22Rv1 (cell line): ENCODE results near the gene PRAMEF2.
"Not testable (repeated sequence)": the region's sequence is repeated elsewhere in the genome, so short reads cannot be mapped to it uniquely, and the experiment has no call there.

Experiments
- H3K27ac ChIP-seq: fragments of 450-650 bp; 2 replicates; pipeline ENCODE4 v1.5.1; 2017
- ZFX ChIP-seq: fragments of 450-650 bp; IDR thresholded peaks from 2 replicates; pipeline ENCODE4 v1.6.1; 2017; ENCODE audit warnings: antibody characterized with exemption, borderline replicate concordance
- TF ChIP-seq, protein P1 (sequence below): fragments of 450-650 bp; IDR thresholded peaks from 2 replicates; pipeline ENCODE4 v1.5.1; 2017; ENCODE audit warnings: mild to moderate bottlenecking

PRAMEF2 gene, protein sequence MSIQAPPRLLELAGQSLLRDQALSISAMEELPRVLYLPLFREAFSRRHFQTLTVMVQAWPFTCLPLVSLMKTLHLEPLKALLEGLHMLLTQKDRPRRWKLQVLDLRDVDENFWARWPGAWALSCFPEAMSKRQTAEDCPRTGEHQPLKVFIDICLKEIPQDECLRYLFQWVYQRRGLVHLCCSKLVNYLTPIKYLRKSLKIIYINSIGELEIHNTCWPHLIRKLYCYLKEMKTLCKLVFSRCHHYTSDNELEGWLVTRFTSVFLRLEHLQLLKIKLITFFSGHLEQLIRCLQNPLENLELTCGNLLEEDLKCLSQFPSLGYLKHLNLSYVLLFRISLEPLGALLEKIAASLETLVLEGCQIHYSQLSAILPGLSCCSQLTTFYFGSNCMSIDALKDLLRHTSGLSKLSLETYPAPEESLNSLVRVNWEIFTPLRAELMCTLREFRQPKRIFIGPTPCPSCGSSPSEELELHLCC

DNA sequence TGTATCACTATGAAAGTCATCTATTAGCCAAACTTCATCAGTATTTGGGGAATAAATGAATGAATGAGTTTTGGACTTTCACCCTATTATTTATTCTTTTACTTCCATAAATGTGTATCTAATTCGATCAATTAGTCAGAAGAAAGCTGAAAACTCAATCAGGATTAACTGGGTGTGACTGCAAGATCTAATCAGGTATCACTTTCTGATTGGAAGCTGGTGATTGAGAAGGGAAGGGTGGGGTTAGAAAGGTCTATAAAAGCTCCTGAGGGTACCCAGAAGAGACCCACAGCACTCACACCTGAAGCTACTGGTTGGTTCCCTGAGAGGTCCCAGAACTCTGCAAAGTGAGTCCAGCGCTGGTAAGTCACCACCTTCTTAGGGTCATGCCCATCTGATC, at the start of gene PRAMEF2:
PRAMEF2 (plus strand) TSS at position 301 of the 400 bp plus-strand sequence. CDS start 1,924 bp downstream, outside the sequence.
- H3K27ac ChIP-seq: not testable (repeated sequence)

DNA sequence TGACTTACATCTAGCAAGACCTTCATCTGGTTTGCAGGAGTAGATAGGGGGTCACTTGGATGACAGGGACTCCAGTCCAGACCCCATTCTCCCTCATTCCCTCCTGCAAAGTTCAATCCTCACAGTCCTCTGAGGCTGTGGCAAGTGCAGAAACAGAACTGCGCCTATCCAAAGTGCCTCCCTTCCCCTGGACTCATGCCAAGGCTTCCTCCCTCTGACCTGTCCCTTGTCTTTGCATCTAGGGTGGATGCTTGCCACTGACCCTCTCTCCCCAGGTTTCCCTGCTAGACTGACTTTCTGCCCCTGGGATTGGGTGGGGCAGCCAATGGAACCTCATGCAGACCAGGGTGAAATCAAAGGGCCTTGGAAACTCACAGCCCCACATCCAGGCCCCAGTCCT, 47.0 kb upstream of the PRAMEF2 start:
- no peak overlapping the region for H3K27ac ChIP-seq
- TF ChIP-seq, protein P1, sequence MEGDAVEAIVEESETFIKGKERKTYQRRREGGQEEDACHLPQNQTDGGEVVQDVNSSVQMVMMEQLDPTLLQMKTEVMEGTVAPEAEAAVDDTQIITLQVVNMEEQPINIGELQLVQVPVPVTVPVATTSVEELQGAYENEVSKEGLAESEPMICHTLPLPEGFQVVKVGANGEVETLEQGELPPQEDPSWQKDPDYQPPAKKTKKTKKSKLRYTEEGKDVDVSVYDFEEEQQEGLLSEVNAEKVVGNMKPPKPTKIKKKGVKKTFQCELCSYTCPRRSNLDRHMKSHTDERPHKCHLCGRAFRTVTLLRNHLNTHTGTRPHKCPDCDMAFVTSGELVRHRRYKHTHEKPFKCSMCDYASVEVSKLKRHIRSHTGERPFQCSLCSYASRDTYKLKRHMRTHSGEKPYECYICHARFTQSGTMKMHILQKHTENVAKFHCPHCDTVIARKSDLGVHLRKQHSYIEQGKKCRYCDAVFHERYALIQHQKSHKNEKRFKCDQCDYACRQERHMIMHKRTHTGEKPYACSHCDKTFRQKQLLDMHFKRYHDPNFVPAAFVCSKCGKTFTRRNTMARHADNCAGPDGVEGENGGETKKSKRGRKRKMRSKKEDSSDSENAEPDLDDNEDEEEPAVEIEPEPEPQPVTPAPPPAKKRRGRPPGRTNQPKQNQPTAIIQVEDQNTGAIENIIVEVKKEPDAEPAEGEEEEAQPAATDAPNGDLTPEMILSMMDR: no peak
- TF ChIP-seq ZFX: no peak

DNA sequence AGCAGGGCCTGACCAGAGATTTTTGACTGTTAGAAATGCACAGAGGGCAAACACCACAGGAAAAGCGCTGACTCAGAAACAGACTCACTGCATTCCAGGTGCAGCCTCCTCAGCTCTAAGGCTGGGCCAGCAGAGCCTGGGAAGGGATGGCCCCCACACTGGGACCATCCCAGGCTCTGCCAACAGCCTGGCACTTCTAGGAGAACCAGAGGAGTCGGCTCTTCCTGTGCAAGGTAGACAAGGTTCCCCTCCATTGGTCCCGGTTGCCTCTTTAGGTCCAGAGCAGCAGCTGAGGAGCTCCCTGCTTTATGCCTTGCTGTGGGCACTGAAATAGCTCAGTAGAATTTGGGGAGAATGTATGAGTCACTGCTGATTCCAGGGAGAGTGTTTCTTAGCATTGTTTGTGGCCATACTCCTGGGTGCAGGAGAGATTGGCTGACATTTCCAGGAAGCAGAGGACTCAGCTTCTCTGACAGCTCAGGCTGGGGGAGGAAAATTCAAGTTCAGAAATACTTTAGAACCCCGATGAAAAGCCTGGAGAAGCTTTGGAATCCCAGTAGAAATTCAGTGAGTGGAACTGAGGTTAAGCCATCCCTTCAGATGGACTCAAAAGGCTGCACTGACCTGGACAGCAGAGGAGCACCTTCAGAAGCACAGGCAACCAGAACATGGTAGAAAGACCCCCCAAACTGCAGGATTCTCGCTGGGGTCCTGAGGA, 46.0 kb upstream of the PRAMEF2 start:
- TF ChIP-seq, protein P1: no peak
- TF ChIP-seq ZFX: no peak
- H3K27ac ChIP-seq: no peak overlapping the region

DNA sequence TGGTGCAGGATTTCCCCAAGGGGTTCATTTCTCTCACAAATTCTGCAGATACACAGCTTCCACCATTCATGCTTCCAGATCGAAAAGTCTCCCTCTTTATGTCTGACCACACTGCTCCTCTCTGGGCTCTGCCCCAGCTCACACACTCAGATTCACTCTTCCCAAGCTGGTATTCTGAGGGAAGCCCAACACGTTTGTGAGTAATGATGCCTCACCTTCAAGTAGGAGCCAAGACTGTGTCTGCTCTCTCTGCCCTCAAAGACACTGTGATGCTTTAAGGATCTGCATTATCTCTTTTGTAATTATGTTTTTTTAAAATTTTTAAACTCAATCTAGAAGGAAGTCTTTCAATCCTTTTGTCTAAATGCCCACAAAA, 45.5 kb upstream of the PRAMEF2 start:
- no peak overlapping the region for H3K27ac ChIP-seq
- no peak for TF ChIP-seq ZFX
- TF ChIP-seq, protein P1: no peak

DNA sequence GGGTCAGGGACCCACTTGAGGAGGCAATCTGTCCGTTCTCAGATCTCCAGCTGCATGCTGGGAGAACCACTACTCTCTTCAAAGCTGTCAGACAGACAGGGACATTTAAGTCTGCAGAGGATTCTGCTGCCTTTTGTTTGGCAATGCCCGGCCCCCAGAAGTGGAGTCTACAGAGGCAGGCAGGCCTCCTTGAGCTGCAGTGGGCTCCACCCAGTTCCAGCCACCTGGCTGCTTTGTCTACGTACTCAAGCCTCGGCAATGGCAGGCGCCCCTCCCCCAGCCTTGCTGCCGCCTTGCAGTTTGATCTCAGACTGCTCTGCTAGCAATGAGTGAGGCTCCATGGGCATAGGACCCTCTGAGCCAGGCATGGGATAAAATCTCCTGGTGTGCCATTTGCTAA, 37.8 kb upstream of the PRAMEF2 start:
- not testable (repeated sequence) for H3K27ac ChIP-seq

DNA sequence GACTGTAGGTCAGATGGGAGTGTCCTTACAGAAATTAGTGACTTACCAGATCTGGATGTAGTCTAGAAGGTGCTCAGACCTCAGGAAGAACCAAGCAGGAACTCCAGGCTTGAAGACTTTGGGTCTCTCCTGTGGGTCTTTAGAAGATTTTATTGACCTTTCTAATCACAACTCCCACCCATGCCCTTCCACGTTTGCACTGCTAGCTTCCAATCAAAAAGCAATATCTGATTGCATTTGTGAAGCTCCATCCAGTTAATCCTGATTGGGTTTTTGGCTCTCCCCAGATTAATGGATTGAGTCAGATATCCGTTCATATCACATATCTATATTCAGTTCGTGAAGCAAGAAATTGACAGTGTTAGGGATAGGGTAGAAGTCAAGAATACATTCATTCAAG, 25.6 kb upstream of the PRAMEF2 start, which contains the start of gene PRAMEF11:
PRAMEF11 (minus strand) TSS at position 101 of the 400 bp plus-strand sequence. CDS start 2,621 bp downstream, outside the sequence.
- not testable (repeated sequence) for H3K27ac ChIP-seq

DNA sequence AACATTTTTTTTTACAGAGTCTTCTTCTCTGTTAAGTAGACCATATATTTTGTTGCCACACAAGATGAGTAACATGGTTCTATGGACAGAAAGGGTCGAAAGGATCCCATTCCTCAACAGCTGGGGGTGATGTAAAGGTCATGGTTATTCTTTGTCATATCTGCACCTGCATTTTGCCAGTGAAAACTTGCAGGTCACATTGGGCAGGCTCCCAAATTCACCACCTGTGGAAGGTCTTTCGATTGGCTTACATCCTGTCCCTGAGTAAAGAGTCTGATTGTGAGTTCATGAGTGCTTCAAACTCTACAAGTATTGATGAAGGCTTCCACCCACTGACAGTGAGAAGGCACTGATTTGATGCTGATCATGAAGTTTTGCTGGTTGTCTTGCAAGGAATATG, 23.6 kb upstream of the PRAMEF2 start:
- H3K27ac ChIP-seq: not testable (repeated sequence)

DNA sequence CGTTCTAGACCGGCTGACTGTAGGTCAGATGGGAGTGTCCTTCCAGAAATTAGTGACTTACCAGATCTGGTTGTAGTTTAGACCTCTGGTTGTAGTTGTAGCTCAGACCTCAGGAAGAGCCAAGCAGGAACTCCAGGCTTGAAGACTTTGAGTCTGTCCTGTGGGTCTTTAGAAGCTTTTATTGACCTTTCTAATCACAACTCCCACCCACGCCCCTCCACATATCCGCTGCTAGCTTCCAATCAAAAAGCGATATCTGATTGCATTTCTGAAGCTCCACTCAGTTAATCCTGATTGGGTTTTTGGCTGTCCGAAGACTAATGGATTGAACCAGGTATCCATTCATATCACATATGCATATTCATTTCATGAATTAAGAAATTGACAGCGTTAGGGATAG, 8.3 kb upstream of the PRAMEF2 start, which contains the start of gene HNRNPCL1:
HNRNPCL1 (minus strand) TSS at position 101 of the 400 bp plus-strand sequence. CDS start 431 bp downstream, outside the sequence.
- H3K27ac ChIP-seq: not testable (repeated sequence)

DNA sequence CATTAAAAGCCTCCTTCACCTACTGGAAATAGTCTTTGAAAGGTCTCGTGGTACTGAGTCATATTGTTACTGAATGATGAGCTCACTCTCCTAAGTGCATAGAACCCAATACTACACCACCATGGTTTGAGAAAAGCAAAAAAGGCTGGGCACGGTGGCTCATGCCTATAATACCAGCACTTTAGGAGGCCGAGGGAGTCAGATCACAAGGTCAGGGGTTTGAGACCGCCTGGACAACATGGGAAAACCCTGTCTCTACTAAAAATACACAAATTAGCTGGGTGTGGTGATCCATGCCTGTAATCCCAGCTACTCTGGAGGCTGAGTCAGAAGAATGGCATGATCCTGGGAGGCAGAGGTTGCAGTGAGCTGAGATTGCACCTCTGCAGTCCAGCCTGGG, 5.1 kb upstream of the PRAMEF2 start:
- no peak for TF ChIP-seq ZFX
- TF ChIP-seq, protein P1: no peak
- H3K27ac ChIP-seq: no peak overlapping the region

DNA sequence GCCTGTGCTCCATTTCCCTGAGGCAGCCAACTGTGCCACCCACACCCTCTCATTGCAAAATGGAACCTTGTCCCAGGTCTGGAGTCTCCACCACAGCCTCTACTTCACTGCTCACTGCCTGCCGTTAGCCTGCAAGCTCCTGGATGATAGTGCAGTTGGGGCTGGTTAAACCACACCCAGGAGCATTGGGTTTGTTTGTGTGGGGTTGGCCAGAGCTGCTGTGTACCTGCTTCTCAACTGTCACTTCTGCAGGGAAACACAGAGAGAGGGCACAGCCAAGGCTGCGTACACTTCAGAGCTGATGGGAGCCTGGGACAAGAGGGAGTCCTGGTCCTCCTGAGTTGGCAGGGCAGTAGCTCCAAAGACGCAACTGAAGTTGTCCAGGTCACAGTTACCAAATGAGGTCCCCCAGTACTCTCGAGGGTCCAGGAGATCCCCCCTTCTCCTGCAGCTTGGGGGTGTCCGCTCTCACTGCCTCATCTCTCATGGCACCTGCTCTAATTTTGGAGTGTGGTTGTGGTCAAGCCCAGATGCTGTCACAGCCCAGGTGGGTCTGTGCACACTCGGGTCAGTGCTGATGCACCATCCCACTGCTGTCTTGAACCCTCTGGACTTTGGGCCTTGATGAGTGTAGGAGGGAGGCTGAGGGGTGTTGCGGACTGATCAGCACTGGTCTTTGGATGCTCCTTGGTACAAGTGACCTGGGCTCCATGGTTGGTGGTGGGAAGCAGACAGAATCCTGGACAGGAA, 6.4 kb downstream of the PRAMEF2 start:
- H3K27ac ChIP-seq: not testable (repeated sequence)

DNA sequence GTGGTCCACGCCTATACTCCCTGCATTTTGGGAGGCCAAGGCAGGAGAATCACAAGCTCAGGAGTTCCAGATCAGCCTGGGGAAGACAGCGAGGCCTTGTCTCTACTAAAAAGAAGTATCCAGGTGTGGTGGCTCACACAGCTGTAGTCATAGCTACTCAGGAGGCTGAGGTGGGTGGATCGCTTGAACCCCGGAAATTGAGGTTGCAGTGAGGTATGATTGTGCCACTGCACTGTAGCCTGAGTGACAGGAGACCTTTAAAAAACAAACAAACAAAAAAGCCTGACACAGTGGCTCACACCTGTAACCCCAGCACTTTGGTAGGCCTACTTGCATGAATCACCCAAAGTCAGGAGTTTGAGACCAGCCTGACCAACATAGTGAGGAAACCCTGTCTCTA, 21.6 kb downstream of the PRAMEF2 start:
- not testable (repeated sequence) for H3K27ac ChIP-seq

DNA sequence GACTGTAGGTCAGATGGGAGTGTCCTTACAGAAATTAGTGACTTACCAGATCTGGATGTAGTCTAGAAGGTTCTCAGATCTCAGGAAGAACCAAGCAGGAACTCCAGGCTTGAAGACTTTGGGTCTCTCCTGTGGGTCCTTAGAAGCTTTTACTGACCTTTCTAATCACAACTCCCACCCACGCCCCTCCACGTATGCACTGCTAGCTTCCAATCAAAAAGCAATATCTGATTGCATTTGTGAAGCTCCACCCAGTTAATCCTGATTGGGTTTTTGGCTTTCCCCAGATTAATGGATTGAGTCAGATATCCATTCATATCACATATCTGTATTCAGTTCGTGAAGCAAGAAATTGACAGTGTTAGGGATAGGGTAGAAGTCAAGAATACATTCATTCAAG, 29.2 kb downstream of the PRAMEF2 start, which contains the start of gene PRAMEF4:
PRAMEF4 (minus strand) TSS at position 101 of the 400 bp plus-strand sequence. CDS start 2,807 bp downstream, outside the sequence.
- H3K27ac ChIP-seq: not testable (repeated sequence)

DNA sequence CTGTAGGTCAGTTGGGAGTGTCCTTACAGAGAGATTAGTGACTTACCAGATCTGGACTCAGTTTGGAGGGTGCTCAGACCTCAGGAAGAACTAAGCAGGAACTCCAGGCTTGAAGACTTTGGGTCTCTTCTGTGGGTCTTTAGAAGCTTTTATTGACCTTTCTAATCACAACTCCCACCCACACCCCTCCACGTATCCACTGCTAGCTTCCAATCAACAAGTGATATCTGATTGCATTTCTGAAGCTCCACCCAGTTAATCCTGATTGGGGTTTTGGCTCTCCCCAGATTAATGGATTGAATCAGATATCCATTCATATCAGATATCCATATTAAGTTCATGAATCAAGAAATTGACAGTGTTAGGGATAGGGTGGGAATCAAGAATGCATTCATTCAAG, 41.3 kb downstream of the PRAMEF2 start, which contains the start of gene PRAMEF10:
PRAMEF10 (minus strand) TSS at position 101 of the 400 bp plus-strand sequence. CDS start 2,423 bp downstream, outside the sequence.
- not testable (repeated sequence) for H3K27ac ChIP-seq

DNA sequence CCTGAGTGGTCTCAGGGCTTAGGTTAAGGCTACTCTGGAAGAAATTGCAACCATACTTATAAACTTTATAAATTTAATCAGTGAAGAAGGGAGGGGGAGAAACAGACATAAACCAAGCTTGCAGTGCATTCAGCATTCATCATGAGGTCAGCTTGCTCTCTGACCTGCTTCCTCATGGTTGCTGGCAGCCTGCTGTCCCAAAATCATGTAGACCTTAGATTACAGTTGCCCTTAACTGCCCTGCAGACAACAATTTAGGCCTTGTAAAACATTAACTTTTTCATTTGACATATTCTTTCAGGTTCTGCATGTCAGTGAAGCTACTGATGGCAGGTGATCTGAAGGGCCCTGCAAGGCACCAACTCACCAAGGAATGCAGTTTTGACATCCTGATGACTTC, 42.3 kb downstream of the PRAMEF2 start:
- H3K27ac ChIP-seq: not testable (repeated sequence)
